HepG2 (cell line): ENCODE results near the gene ZNF865. TPM values are rescaled to one million over a fixed set of nuclear protein-coding genes. Genes with fewer than 3 reads are reported as not detected.

Source experiments
- AFF4 ChIP-seq: sonication (generic); formaldehyde crosslinking; IDR thresholded peaks from 2 replicates; pipeline ENCODE4 v1.4.0; 2020; ENCODE audit warnings: missing genetic modification reagents
- HOXA9 ChIP-seq: sonication (generic); formaldehyde crosslinking; IDR thresholded peaks from 2 replicates; pipeline ENCODE4 v1.8.1; 2022; ENCODE audit warnings: missing genetic modification reagents, mild to moderate bottlenecking, moderate library complexity, borderline replicate concordance
- JARID2 ChIP-seq: sonication (generic); formaldehyde crosslinking; IDR thresholded peaks from 2 replicates; pipeline ENCODE4 v1.8.1; 2023; ENCODE audit warnings: missing genetic modification reagents, inconsistent platforms; ENCODE audit not compliant: insufficient replicate concordance
- JUND ChIP-seq: sonication (generic); formaldehyde crosslinking; IDR thresholded peaks from 2 replicates; pipeline ENCODE4 v1.8.0; 2022; ENCODE audit warnings: mild to moderate bottlenecking, missing genetic modification reagents
- MXD4 ChIP-seq: IDR thresholded peaks from 2 replicates; pipeline ENCODE4 v1.6.1; 2016; ENCODE audit warnings: mild to moderate bottlenecking, missing biosample characterization, missing genetic modification reagents
- PRDM15 ChIP-seq: sonication (generic); formaldehyde crosslinking; IDR thresholded peaks from 2 replicates; pipeline ENCODE4 v1.4.0; 2020; ENCODE audit warnings: missing genetic modification reagents
- RARA ChIP-seq: IDR thresholded peaks from 2 replicates; pipeline ENCODE4 v1.6.1; 2016; ENCODE audit warnings: missing genetic modification reagents, missing compliant biosample characterization
- REPIN1 ChIP-seq: sonication (generic); formaldehyde crosslinking; IDR thresholded peaks from 2 replicates; pipeline ENCODE4 v1.8.0; 2022; ENCODE audit warnings: missing genetic modification reagents, low read depth, mild to moderate bottlenecking, borderline replicate concordance
- TOE1 ChIP-seq: sonication (generic); formaldehyde crosslinking; IDR thresholded peaks from 2 replicates; pipeline ENCODE4 v1.4.0; 2020; ENCODE audit warnings: mild to moderate bottlenecking, missing genetic modification reagents
- ZNF496 ChIP-seq: sonication (generic); formaldehyde crosslinking; IDR thresholded peaks from 2 replicates; pipeline ENCODE4 v1.8.1; 2023; ENCODE audit warnings: mild to moderate bottlenecking, moderate library complexity, missing genetic modification reagents; ENCODE audit not compliant: insufficient replicate concordance
- ZNF7 ChIP-seq: IDR thresholded peaks from 2 replicates; pipeline ENCODE4 v1.6.1; 2016; ENCODE audit warnings: missing biosample characterization, missing genetic modification reagents
- ZNF772 ChIP-seq: sonication (generic); formaldehyde crosslinking; IDR thresholded peaks from 2 replicates; pipeline ENCODE4 v1.5.0; 2020; ENCODE audit warnings: mild to moderate bottlenecking, missing genetic modification reagents
- polyA plus RNA-seq, 8 experiments: library from polyadenylated mRNA; depleted of rRNA in 3 of 8; stranded (reverse) in 7 of 8; unstranded in 1 of 8; fragments of >200 nt; fragmentation: Illumina TruSeq in 4 of 8; extraction: Trizol in 4 of 8; gene quantifications; 2 replicates each; pipeline versions ENCODE4 v1.2.1 to v1.2.3, GENCODE V29; 2011 to 2016; ENCODE audit warnings: low read depth in 4 of 8, missing spikeins in 1 of 8, mixed read lengths in 1 of 8; ENCODE audit not compliant: insufficient read depth in 1 of 8
- total RNA-seq, 5 experiments: library from RNA; depleted of rRNA; stranded (reverse); fragments of >200 nt; fragmentation: Illumina TruSeq; extraction: Trizol; gene quantifications; 2 replicates each; pipeline ENCODE4 v1.2.3, GENCODE V29; 2016; ENCODE audit warnings: low read depth in 1 of 5
- TF ChIP-seq, protein P1 (sequence below): conservative IDR thresholded peaks from 2 replicates; pipeline ENCODE4 v1.6.1; 2018; ENCODE audit warnings: missing genetic modification reagents
- TF ChIP-seq, protein P2 (sequence below), 2 experiments: sonication (generic) in 1 of 2; formaldehyde crosslinking in 1 of 2; IDR thresholded peaks; 2 replicates each; pipeline versions ENCODE4 v1.5.1 to v1.6.1; 2011 to 2020; ENCODE audit warnings: borderline replicate concordance in 1 of 2, low read depth in 1 of 2, low read length in 1 of 2, mild to moderate bottlenecking in 1 of 2, missing genetic modification reagents in 1 of 2, moderate library complexity in 1 of 2
- TF ChIP-seq, protein P3 (sequence below): IDR thresholded peaks from 2 replicates; pipeline ENCODE4 v1.6.1; 2016

ZNF865 gene
- total and polyA plus RNA-seq, 2 of the 13 experiments (the other 11 are each of a cell fraction or from before 2014, with no cell fraction given): 0.93 to 1.0 TPM

- TF ChIP-seq AFF4 (CRISPR knock-in tag): no peak
- TF ChIP-seq ZNF496 (CRISPR knock-in tag): no peak
- no peak for TF ChIP-seq HOXA9 (CRISPR knock-in tag)
- TF ChIP-seq REPIN1 (CRISPR knock-in tag): no peak
- TF ChIP-seq, protein P1, sequence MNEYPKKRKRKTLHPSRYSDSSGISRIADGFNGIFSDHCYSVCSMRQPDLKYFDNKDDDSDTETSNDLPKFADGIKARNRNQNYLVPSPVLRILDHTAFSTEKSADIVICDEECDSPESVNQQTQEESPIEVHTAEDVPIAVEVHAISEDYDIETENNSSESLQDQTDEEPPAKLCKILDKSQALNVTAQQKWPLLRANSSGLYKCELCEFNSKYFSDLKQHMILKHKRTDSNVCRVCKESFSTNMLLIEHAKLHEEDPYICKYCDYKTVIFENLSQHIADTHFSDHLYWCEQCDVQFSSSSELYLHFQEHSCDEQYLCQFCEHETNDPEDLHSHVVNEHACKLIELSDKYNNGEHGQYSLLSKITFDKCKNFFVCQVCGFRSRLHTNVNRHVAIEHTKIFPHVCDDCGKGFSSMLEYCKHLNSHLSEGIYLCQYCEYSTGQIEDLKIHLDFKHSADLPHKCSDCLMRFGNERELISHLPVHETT (CRISPR knock-in tag): peak; percentile 9; the same call in 1 of the 2 replicates
- no peak for TF ChIP-seq ZNF7 (CRISPR knock-in tag)
- TF ChIP-seq RARA: no peak
- TF ChIP-seq ZNF772 (CRISPR knock-in tag): 0 out of 2 replicates have a peak, but pooled peaks have one; percentile 24
- TF ChIP-seq, protein P2, sequence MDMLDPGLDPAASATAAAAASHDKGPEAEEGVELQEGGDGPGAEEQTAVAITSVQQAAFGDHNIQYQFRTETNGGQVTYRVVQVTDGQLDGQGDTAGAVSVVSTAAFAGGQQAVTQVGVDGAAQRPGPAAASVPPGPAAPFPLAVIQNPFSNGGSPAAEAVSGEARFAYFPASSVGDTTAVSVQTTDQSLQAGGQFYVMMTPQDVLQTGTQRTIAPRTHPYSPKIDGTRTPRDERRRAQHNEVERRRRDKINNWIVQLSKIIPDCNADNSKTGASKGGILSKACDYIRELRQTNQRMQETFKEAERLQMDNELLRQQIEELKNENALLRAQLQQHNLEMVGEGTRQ (IDR thresholded peaks at IDR 0.05; ENCODE audit: low read depth, low read length): no peak
- TF ChIP-seq, protein P2 (CRISPR knock-in tag; IDR thresholded peaks at IDR 0.05; ENCODE audit: borderline replicate concordance): no peak
- TF ChIP-seq JUND (CRISPR knock-in tag): no peak
- no peak for TF ChIP-seq JARID2 (CRISPR knock-in tag)
- TF ChIP-seq TOE1 (CRISPR knock-in tag): no peak
- TF ChIP-seq, protein P3, sequence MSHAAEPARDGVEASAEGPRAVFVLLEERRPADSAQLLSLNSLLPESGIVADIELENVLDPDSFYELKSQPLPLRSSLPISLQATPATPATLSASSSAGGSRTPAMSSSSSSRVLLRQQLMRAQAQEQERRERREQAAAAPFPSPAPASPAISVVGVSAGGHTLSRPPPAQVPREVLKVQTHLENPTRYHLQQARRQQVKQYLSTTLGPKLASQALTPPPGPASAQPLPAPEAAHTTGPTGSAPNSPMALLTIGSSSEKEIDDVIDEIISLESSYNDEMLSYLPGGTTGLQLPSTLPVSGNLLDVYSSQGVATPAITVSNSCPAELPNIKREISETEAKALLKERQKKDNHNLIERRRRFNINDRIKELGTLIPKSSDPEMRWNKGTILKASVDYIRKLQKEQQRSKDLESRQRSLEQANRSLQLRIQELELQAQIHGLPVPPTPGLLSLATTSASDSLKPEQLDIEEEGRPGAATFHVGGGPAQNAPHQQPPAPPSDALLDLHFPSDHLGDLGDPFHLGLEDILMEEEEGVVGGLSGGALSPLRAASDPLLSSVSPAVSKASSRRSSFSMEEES: no peak
- TF ChIP-seq MXD4 (CRISPR knock-in tag): no peak
- no peak for TF ChIP-seq PRDM15
These were observed at the start of gene ZNF865 (continued) for GRCh38 chr19:55605637-55606470.
